Mucosa of rectum (tissue), 2 donors: ENCODE data around the gene IL1R2.

Experiments used
- H3K27ac ChIP-seq, 2 donors: one replicate each; pipeline ENCODE4 v1.7.0; 2013; ENCODE audit warnings: inconsistent platforms in 2 of 2, low read depth in 2 of 2, low read length in 2 of 2
- H3K27me3 ChIP-seq, 2 donors: one replicate each; pipeline ENCODE4 v1.7.0; 2013; ENCODE audit warnings: low read length in 2 of 2; ENCODE audit not compliant: control insufficient read depth in 2 of 2, insufficient read depth in 2 of 2
- H3K36me3 ChIP-seq, 2 donors: one replicate each; pipeline ENCODE4 v1.7.0; 2013; ENCODE audit warnings: low read length in 2 of 2; ENCODE audit not compliant: control insufficient read depth in 2 of 2, insufficient read depth in 2 of 2
- H3K4me1 ChIP-seq, 2 donors: one replicate each; pipeline ENCODE4 v1.7.0; 2013; ENCODE audit warnings: low read length in 2 of 2, mild to moderate bottlenecking in 1 of 2; ENCODE audit not compliant: control insufficient read depth in 2 of 2, insufficient read depth in 2 of 2
- H3K4me3 ChIP-seq, 2 donors: one replicate each; pipeline ENCODE4 v1.7.0; 2013; ENCODE audit warnings: low read length in 2 of 2
- H3K9ac ChIP-seq, 2 donors: one replicate each; pipeline ENCODE4 v1.7.0; 2013; ENCODE audit warnings: low read length in 2 of 2, low read depth in 1 of 2, mild to moderate bottlenecking in 1 of 2
- H3K9me3 ChIP-seq, 2 donors: one replicate each; pipeline ENCODE4 v1.7.0; 2013; ENCODE audit warnings: low read length in 2 of 2; ENCODE audit not compliant: control insufficient read depth in 2 of 2
- donor health status: healthy.
- donor health status: Normal muscosa, but diverticular disease.

Gene IL1R2

GRCh38 chr2:102004581-102004980, 12.8 kb downstream of the IL1R2 start:
- Histone ChIP-seq H3K9me3 (no peaks in the 10 kb centered on the region), H3K4me3 (no peak overlapping the region), H3K27me3 (no peaks in the 10 kb centered on the region), H3K36me3 (no peaks in the 10 kb centered on the region), H3K27ac (no peak overlapping the region), H3K4me1 (peaks cover 0 to 15% of the 10 kb centered on the region in 2 donors), H3K9ac (no peak overlapping the region)

- peaks cover 0 to 8% of the 10 kb centered on the region in 2 donors for H3K4me1 ChIP-seq
- no peak overlapping the region for H3K4me3 ChIP-seq
- no peaks in the 10 kb centered on the region for H3K36me3 ChIP-seq
Measured at GRCh38 chr2:102005449-102005848, 13.7 kb downstream of the IL1R2 start.

GRCh38 chr2:102005989-102006885, 14.5 kb downstream of the IL1R2 start:
- no peaks in the 10 kb centered on the region for H3K27me3 ChIP-seq
- H3K36me3 ChIP-seq, result no peaks in the 10 kb centered on the region
- peaks cover 0 to 1% of the 10 kb centered on the region in 2 donors for H3K4me1 ChIP-seq
- no peak overlapping the region for H3K27ac ChIP-seq
- no peak overlapping the region for H3K9ac ChIP-seq
- H3K9me3 ChIP-seq, result no peaks in the 10 kb centered on the region
- no peak overlapping the region for H3K4me3 ChIP-seq

More at GRCh38 chr2:102005449-102005848, 13.7 kb downstream of the IL1R2 start:
- no peaks in the 10 kb centered on the region for H3K27me3 ChIP-seq
- H3K9me3 ChIP-seq, result no peaks in the 10 kb centered on the region
- H3K27ac ChIP-seq, result no peak overlapping the region
- no peak overlapping the region for H3K9ac ChIP-seq

- Histone ChIP-seq H3K4me3 (no peak overlapping the region), H3K4me1 (no peaks in the 10 kb centered on the region), H3K9ac (no peak overlapping the region), H3K9me3 (no peaks in the 10 kb centered on the region), H3K36me3 (no peaks in the 10 kb centered on the region), H3K27ac (no peak overlapping the region), H3K27me3 (no peaks in the 10 kb centered on the region)
Measured at GRCh38 chr2:102006886-102007278, 15.1 kb downstream of the IL1R2 start.

GRCh38 chr2:102008490-102008889, 16.7 kb downstream of the IL1R2 start:
- Histone ChIP-seq H3K9me3 (no peaks in the 10 kb centered on the region), H3K36me3 (no peaks in the 10 kb centered on the region), H3K9ac (no peak overlapping the region), H3K27ac (no peak overlapping the region), H3K27me3 (no peaks in the 10 kb centered on the region), H3K4me3 (no peak overlapping the region), H3K4me1 (no peaks in the 10 kb centered on the region)

GRCh38 chr2:102009557-102009956, 17.8 kb downstream of the IL1R2 start:
- no peaks in the 10 kb centered on the region for H3K27me3 ChIP-seq
- no peak overlapping the region for H3K27ac ChIP-seq
- H3K36me3 ChIP-seq, result no peaks in the 10 kb centered on the region
- H3K4me3 ChIP-seq, result no peak overlapping the region
- no peaks in the 10 kb centered on the region for H3K9me3 ChIP-seq
- H3K4me1 ChIP-seq, result no peaks in the 10 kb centered on the region
- H3K9ac ChIP-seq, result no peak overlapping the region

- H3K9ac ChIP-seq, result no peak overlapping the region
Measured at GRCh38 chr2:102010902-102011301, 19.1 kb downstream of the IL1R2 start.

GRCh38 chr2:102012061-102012614, 20.4 kb downstream of the IL1R2 start:
- no peak overlapping the region for H3K27ac ChIP-seq
- H3K9ac ChIP-seq, result no peak overlapping the region
- no peaks in the 10 kb centered on the region for H3K27me3 ChIP-seq
- no peaks in the 10 kb centered on the region for H3K4me1 ChIP-seq
- no peaks in the 10 kb centered on the region for H3K9me3 ChIP-seq
- H3K36me3 ChIP-seq, result no peaks in the 10 kb centered on the region
- no peak overlapping the region for H3K4me3 ChIP-seq

More at GRCh38 chr2:102010902-102011301, 19.1 kb downstream of the IL1R2 start:
- Histone ChIP-seq H3K27me3 (no peaks in the 10 kb centered on the region), H3K36me3 (no peaks in the 10 kb centered on the region), H3K4me1 (no peaks in the 10 kb centered on the region), H3K27ac (no peak overlapping the region), H3K4me3 (no peak overlapping the region), H3K9me3 (no peaks in the 10 kb centered on the region)

GRCh38 chr2:102013206-102014040, 21.7 kb downstream of the IL1R2 start:
- Histone ChIP-seq H3K4me3 (no peak overlapping the region), H3K36me3 (peaks cover 0 to 1% of the 10 kb centered on the region in 2 donors), H3K27me3 (no peaks in the 10 kb centered on the region), H3K27ac (no peak overlapping the region), H3K9ac (no peak overlapping the region), H3K4me1 (no peaks in the 10 kb centered on the region), H3K9me3 (no peaks in the 10 kb centered on the region)

GRCh38 chr2:102014041-102014345, 22.2 kb downstream of the IL1R2 start:
- no peaks in the 10 kb centered on the region for H3K9me3 ChIP-seq
- H3K4me1 ChIP-seq, result no peaks in the 10 kb centered on the region
- no peak overlapping the region for H3K27ac ChIP-seq
- H3K9ac ChIP-seq, result no peak overlapping the region
- no peaks in the 10 kb centered on the region for H3K27me3 ChIP-seq
- H3K36me3 ChIP-seq, result peaks cover 0 to 2% of the 10 kb centered on the region in 2 donors
- H3K4me3 ChIP-seq, result no peak overlapping the region
